ENCODE measurements around the gene DUSP22.

DUSP22 gene

DNA sequence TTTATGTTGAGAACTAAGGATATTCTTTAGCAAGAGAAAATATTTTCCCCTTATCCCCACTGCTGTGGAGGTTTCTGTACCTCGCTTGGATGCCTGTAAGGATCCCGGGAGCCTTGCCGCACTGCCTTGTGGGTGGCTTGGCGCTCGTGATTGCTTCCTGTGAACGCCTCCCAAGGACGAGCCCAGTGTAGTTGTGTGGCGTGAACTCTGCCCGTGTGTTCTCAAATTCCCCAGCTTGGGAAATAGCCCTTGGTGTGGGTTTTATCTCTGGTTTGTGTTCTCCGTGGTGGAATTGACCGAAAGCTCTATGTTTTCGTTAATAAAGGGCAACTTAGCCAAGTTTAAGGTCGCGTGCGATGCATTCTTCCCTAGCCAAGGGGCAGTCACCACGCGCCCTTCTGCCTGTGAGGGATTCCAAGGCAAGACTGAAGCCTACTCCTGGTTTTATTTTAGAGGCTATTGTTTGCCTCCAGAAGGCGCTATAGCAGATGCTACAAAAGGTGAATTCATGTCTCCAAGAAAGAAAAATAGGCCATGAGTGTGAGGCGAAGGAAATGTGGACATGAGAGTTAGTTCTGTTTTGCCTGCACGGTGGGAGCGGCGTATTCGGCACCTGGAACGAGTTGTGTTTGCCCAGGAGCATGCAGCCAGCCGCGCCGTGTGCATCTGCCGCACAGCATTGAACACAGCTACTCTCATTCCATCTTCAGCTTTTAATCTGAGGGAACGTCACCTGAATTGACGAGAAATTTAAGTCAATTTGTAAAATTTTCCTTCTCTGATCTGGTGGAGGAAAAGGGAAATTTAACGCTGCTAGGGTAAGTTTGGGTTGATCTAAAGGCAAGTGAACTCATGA, 59.0 kb downstream of the DUSP22 start:
- Histone ChIP-seq H3K9ac (no peak overlapping the region), H3K27ac (no peak overlapping the region), H3K36me3 (ENCODE audit: control insufficient read depth, insufficient read depth, low read length) (no peaks in the 10 kb centered on the region), H3K4me2 (ENCODE audit: low read length) (no peak overlapping the region), H2AFZ (no peak overlapping the region), H3K4me3 (ENCODE audit: low read depth, low read length) (no peak overlapping the region), H3K79me2 (no peaks in the 10 kb centered on the region), H3K27me3 (ENCODE audit: control insufficient read depth, insufficient read depth, low read length) (no peaks in the 10 kb centered on the region), H3K9me3 (ENCODE audit: control insufficient read depth, low read length) (no peaks in the 10 kb centered on the region), H3K4me1 (no peaks in the 10 kb centered on the region)
- TF ChIP-seq, protein P1, sequence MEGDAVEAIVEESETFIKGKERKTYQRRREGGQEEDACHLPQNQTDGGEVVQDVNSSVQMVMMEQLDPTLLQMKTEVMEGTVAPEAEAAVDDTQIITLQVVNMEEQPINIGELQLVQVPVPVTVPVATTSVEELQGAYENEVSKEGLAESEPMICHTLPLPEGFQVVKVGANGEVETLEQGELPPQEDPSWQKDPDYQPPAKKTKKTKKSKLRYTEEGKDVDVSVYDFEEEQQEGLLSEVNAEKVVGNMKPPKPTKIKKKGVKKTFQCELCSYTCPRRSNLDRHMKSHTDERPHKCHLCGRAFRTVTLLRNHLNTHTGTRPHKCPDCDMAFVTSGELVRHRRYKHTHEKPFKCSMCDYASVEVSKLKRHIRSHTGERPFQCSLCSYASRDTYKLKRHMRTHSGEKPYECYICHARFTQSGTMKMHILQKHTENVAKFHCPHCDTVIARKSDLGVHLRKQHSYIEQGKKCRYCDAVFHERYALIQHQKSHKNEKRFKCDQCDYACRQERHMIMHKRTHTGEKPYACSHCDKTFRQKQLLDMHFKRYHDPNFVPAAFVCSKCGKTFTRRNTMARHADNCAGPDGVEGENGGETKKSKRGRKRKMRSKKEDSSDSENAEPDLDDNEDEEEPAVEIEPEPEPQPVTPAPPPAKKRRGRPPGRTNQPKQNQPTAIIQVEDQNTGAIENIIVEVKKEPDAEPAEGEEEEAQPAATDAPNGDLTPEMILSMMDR (IDR thresholded peaks at IDR 0.05), result no peak

GRCh38 chr6:351867-352289, 59.6 kb downstream of the DUSP22 start:
- H3K9me3 ChIP-seq (ENCODE audit: control insufficient read depth, low read length), result no peaks in the 10 kb centered on the region
- TF ChIP-seq, protein P1 (IDR thresholded peaks at IDR 0.05), result no peak
- H2AFZ ChIP-seq, result no peak overlapping the region
- H3K4me2 ChIP-seq (ENCODE audit: low read length), result no peak overlapping the region
- no peaks in the 10 kb centered on the region for H3K79me2 ChIP-seq
- H3K4me3 ChIP-seq (ENCODE audit: low read depth, low read length), result no peak overlapping the region
- no peak overlapping the region for H3K27ac ChIP-seq
- H3K9ac ChIP-seq, result no peak overlapping the region
- no peaks in the 10 kb centered on the region for H3K36me3 ChIP-seq (ENCODE audit: control insufficient read depth, insufficient read depth, low read length)
- H3K27me3 ChIP-seq (ENCODE audit: control insufficient read depth, insufficient read depth, low read length), result no peaks in the 10 kb centered on the region
- H3K4me1 ChIP-seq, result no peaks in the 10 kb centered on the region

- H3K79me2 ChIP-seq, result no peaks in the 10 kb centered on the region
- no peak overlapping the region for H3K27ac ChIP-seq
- H3K9me3 ChIP-seq (ENCODE audit: control insufficient read depth, low read length), result no peaks in the 10 kb centered on the region
- H3K36me3 ChIP-seq (ENCODE audit: control insufficient read depth, insufficient read depth, low read length), result no peaks in the 10 kb centered on the region
- no peaks in the 10 kb centered on the region for H3K4me1 ChIP-seq
- TF ChIP-seq, protein P1 (IDR thresholded peaks at IDR 0.05), result no peak
- H2AFZ ChIP-seq, result no peak overlapping the region
- H3K4me3 ChIP-seq (ENCODE audit: low read depth, low read length), result no peak overlapping the region
- H3K9ac ChIP-seq, result no peak overlapping the region
- no peaks in the 10 kb centered on the region for H3K27me3 ChIP-seq (ENCODE audit: control insufficient read depth, insufficient read depth, low read length)
- no peak overlapping the region for H3K4me2 ChIP-seq (ENCODE audit: low read length)
Measured at GRCh38 chr6:352474-352873, 60.2 kb downstream of the DUSP22 start.

DNA sequence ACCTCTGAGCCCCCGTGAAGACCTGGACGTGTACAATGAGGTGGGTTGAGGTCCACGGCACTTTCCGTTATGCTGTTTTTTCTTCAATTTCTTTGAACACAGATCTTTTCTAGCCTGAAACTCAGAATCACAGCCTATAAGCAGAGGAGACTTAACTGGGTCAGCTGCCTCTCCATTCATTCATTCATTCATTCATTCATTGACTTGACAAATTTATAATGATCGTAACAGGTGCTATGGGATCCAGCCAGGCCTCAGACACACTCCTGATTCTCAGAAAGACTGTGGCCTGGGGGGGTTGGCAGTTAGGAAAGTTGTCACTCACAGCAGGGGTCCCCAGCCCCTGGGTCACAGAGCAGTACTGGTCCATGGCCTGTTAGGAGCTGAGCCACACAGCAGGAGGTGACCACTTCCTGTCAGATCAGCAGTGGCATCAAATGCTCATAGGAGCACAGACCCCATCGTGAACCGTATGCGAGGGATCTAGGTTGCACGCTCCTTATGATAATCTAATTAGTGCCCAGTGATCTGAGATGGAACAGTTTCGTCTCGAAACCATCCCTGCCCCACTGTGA, 60.7 kb downstream of the DUSP22 start:
- Histone ChIP-seq H3K9ac (no peak overlapping the region), H3K79me2 (no peaks in the 10 kb centered on the region), H3K4me1 (no peaks in the 10 kb centered on the region), H2AFZ (no peak overlapping the region), H3K36me3 (ENCODE audit: control insufficient read depth, insufficient read depth, low read length) (no peaks in the 10 kb centered on the region), H3K9me3 (ENCODE audit: control insufficient read depth, low read length) (no peaks in the 10 kb centered on the region), H3K27me3 (ENCODE audit: control insufficient read depth, insufficient read depth, low read length) (no peaks in the 10 kb centered on the region), H3K4me2 (ENCODE audit: low read length) (no peak overlapping the region), H3K27ac (no peak overlapping the region), H3K4me3 (ENCODE audit: low read depth, low read length) (no peak overlapping the region)
- TF ChIP-seq, protein P1 (IDR thresholded peaks at IDR 0.05), result no peak
